ENCODE data around the gene LYST.
"Not testable (repeated sequence)": the region's sequence is repeated elsewhere in the genome, so short reads cannot be mapped to it uniquely, and the experiment has no call there.

DNA sequence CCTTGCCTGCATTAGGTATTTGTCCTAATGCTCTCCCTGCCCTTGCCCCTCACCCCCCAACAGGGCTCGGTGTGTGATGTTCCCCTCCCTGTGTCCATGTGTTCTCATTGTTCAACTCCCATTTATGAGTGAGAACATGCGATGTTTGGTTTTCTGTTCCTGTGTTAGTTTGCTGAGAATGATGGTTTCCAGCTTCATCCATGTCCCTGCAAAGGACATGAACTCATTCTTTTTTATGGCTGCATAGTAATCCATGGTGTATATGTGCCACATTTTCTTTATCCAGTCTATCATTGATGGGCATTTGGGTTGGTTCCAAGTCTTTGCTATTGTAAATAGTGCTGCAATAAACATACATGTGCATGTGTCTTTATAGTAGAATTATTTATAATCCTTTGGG, 228.1 kb downstream of the LYST start:
- TF ChIP-seq, protein P1, sequence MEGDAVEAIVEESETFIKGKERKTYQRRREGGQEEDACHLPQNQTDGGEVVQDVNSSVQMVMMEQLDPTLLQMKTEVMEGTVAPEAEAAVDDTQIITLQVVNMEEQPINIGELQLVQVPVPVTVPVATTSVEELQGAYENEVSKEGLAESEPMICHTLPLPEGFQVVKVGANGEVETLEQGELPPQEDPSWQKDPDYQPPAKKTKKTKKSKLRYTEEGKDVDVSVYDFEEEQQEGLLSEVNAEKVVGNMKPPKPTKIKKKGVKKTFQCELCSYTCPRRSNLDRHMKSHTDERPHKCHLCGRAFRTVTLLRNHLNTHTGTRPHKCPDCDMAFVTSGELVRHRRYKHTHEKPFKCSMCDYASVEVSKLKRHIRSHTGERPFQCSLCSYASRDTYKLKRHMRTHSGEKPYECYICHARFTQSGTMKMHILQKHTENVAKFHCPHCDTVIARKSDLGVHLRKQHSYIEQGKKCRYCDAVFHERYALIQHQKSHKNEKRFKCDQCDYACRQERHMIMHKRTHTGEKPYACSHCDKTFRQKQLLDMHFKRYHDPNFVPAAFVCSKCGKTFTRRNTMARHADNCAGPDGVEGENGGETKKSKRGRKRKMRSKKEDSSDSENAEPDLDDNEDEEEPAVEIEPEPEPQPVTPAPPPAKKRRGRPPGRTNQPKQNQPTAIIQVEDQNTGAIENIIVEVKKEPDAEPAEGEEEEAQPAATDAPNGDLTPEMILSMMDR (optimal IDR thresholded peaks at IDR 0.05 in 1 of 3, IDR thresholded peaks at IDR 0.05 in 1 of 3, conservative IDR thresholded peaks at IDR 0.05 in 1 of 3; ENCODE audit: extremely low read depth in 1 of 3, insufficient read depth in 2 of 3, low read length in 3 of 3), result not testable (repeated sequence)
- TF ChIP-seq EZH2 (IDR thresholded peaks at IDR 0.05; ENCODE audit: low read length), result not testable (repeated sequence)
